Activated CD4-positive, alpha-beta T cell treated with anti-CD3 and anti-CD28 coated beads, Interleukin-2, amount 50 U/mL, for 48 hours (primary cell): ENCODE results near the gene LOXL3.
A peak's percentile ranks its signal among the peaks of the same experiment; 100 is the strongest.
"Not testable (repeated sequence)": the region's sequence is repeated elsewhere in the genome, so short reads cannot be mapped to it uniquely, and the experiment has no call there.

Source experiments
- DNase-seq, 2 experiments: peaks; one replicate each; pipeline ENCODE4 v3.0.0-alpha.2; 2020

LOXL3 gene

DNA sequence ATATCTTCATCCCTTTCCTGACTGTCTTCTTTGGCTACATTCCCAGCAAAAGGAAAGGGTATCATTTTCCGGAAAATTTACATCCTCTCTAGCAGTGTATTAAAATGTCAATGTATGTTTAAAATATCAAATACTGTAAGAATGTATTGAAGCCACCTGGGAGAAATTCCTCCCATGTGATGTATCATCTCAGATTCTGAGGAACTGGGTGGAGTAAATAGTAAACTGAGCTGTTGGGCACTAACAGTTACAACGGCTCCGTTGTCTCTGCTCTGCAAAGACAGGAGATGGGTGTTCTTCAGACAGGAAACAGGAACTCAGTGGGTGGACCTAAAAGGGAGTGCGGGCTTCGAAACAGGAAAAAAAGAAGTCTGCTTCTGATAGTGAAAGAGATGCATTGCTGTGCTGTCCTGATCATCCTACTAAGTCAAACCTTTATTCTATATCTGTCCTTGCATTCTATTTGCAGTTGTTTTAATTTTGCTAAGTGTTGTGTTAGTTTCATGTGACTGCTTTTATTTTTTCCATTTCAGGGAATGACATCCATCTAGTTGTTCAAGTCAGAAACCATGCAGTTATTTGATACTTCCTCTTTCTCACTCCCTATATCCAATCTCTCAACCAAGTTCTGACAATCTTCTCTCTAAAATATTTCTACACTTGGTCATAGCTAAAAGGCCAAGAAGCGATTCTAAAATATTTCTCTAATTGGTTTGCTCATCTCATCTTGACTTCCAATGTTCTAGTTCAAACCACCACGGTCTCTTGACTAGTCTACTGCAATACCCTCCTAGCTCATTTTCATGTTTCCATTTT, 20.2 kb upstream of the LOXL3 start:
- DNase-seq = no peak

DNA sequence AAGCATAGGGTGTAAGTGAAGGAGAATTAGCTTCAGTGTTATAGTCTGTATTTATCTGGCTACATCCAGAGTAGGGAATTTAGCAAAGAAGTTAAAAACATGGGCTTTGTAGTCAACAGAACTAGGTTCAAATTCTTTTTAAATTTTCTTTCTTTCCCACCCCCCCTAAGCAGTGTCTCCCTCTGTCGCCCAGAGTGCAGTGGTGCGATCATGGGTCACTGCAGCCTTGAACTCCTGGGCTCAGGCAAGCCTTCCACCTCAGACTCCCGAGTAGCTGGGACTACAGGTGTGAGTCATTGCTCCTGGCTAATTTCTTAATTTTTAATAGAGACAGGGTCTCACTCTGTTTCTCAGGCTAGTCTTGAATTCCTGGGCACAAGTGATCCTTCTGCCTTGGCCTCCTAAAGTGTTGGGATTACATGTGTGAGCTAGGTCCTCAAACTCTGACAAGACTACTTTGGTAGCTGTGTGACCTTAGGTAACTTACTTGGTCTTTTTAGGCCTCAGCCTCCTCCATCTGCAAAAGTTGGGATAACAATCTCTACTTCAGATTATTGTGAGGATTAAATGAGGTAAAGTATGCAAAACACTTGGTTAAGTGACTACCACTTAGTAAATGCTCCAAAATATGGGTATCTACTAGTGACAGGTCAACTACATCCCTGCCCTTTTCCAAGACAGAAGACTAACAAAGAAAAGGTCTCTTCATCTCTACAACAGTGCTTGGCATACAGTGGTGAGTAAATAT, 18.6 kb upstream of the LOXL3 start:
- DNase-seq = no peak

DNA sequence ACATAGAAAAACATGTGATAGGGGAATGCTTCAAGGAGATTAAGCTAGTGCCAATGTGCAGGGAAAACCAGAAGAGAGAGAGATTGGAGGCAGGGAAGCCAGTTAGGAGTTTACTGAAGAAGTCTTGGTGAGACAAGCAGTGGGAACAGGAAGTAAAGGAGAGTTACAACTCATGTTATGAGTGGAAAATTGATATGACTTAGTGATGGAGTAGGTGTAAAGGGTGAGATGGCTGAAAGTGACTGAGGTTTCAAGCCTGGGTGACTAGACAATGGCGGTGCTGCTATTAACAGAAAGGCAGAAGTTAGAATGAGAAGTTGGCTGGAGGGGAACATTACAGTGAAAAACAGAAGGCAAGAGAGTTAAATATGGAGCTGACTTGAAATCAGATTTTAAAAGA, 17.3 kb upstream of the LOXL3 start:
- DNase-seq = no peak

DNA sequence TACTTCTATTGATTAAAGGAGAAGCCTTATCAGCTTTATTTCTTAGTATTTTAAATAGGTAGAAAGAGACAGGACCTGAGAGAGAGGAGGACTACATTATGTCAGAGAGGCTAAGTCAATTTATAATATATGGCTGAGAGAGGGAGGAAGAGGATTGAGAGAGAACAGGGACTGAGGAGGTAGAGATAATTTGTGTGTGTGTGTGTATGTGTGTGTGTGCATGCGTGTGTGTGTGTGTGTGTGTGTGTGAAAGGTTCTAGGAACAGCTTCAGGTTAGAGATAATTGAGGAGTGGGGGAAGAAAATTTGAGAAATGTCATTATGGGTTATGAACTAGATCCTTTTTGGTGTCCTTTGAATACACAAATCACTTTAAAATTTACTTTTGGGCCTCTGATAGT, 15.9 kb upstream of the LOXL3 start:
- DNase-seq = no peak

DNA sequence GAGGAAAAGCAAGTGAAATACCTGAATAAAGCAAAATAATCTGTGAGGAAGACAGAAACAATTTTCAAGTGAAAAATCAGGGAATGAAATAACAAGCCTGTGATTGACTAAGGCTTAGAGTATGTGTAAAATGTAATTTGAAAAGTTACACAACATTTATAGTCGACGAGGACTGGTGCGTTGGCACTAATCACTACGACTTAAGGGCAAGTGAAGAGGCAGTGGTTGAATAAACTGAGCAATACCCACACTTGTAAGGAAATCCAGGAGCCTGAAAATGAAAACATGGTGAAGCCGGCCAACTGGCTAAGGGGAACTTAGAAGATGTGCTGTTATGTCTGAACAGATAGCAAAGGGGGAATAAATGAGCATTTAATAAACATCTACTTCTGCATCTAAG, 14.1 kb upstream of the LOXL3 start:
- DNase-seq = no peak

DNA sequence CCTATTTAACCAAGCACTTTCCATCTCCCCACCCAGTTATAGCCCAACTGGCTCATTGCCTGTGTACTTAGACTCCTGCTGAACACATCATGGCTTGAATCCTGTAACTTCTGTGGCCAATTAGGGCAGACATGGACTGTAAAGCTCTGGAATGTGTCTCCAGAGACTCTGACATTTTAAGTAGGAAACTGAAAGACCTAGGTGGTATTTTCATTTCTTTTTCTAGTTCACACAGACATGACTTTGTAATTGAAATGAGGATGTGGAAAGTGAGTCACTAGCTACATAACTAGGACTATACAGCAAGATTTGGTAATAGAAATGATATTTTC, 13.0 kb upstream of the LOXL3 start:
- DNase-seq = no peak

DNA sequence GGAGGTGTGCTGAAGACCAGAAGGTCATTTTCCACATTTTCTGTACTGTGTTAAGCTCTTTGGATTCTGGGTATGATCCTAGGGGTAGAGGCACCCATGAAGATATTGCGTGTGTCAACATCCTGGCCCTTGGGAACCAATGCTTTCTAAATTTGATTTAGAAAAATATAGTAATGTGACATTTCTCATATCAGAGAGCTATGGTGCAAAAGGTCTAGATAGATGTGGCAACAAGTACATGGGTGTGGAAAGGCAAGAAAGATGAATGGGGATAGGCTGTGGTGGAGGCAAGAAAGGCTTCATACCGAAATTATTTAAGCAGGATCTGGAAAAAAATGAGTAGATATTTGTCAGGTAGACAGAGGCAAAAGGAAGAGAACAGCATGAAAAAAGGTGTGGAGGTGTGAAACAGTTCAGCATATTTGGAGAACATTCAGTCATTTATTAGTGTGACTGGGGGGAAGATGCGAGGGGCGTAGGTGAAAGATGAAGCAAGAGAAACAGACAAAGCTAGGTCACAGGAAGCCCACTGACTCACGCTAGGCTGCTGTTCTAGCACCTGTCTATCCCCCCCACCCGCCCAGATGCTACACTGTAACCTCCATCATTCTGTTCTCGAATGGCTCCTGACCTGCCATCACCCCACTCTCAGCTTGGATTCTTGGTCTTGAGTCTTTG, 12.5 kb upstream of the LOXL3 start:
- DNase-seq = no peak

DNA sequence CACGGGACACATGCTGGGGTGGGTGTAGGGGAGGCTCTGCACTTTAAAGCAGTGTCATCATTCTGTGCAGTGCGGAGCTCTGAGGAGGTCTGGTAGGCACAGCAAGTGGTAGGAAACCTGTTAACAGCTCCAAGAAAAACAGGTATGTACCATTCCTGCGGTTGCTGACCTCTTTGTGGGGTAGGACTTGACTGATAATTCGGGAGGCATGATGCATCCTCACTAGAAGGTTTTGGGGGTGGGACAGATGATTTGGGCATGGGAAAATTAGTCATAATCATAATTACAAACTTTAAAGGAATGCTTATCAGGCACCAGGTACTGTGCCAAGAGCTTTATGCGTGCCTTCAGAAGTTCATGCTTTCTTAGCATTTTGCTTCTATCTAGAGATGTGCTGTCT, 10.5 kb upstream of the LOXL3 start:
- DNase-seq = no peak

DNA sequence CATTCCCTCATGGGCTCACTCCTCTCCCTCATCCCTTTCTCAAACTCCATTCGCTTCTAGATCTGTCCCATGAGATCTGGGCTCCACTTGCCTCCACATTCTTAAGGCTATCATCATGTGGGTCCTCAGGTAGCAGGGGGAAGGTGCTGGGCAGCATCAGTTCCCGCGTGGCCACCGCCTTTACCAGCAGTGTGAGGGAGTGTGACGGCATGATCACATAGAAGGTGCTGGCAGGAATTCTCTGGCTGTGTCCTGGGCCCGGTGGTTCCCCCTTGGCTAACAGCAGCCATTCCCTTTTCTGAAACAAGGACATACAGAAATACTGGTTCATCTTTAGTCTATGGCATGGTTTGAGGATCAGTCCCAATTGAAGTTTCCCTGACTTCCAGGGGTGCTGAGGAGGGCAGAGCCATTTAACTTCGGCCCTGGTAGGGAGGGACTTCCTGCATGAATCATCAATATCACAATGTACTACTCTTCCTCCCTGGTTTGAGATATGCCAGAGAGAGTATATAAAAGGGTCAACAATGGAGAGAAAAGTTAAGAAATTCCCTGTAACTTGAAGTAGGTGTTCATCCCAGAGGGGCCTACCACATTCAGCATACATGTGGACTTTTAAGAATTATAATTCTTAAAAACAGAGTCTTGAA, 8.5 kb upstream of the LOXL3 start:
- DNase-seq = no peak

DNA sequence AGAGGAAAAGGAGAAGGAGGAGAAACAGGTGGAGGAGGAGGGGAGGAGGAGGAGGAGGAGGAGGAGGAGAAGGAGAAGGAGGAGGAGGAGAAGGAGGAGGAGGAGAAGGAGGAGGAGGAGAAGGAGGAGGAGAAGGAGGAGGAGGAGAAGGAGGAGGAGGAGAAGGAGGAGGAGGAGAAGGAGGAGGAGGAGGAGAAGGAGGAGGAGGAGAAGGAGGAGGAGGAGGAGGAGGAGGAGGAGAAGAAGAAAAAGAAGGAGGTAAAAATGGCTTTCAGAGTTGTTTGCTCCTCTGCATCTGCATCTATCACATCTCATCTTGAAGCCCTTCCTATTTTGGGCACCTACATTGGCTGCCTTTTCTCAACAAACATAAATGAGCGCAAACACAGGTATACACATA, 7.3 kb upstream of the LOXL3 start:
- not testable (repeated sequence) for DNase-seq

DNA sequence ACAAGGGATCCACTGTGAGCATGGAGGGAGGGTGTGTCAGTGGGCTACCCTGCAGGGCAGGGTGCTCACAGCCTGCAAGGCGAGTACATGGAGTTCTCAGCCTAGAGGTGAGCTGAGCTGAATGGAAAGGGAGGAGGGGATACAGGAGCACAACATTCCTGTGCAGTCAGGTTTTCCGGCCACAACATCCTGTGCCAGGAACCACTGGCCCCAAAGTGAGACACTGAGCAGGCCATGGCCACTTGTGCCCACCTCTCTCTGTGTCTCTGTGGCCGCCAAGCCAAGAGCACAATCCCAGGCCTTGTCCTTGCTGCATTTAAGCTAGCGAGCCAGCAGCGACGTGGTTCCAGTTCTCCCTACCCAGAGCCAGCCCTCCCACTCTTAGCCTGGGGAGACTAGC, 6.8 kb upstream of the LOXL3 start:
- no peak for DNase-seq

DNA sequence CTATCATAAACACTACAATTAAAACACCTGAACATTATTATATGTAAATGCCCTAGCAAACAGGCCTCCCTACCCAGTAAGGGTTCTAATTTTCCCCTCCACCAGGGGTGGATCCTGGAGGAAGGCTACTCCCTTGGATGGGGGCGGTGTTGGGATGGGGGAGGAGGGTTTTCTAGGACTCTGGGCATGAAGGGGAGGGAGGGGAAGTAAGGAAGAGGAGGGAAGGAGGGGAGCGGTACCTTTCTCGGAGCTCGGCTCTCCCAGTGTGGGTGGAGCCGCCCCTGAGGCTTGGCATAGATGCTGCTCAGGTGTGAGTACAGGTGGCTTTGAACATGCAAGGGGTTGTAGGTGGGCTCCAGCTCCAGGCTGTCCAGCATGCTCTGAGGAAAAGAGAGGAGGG, 6.2 kb upstream of the LOXL3 start:
- no peak for DNase-seq

DNA sequence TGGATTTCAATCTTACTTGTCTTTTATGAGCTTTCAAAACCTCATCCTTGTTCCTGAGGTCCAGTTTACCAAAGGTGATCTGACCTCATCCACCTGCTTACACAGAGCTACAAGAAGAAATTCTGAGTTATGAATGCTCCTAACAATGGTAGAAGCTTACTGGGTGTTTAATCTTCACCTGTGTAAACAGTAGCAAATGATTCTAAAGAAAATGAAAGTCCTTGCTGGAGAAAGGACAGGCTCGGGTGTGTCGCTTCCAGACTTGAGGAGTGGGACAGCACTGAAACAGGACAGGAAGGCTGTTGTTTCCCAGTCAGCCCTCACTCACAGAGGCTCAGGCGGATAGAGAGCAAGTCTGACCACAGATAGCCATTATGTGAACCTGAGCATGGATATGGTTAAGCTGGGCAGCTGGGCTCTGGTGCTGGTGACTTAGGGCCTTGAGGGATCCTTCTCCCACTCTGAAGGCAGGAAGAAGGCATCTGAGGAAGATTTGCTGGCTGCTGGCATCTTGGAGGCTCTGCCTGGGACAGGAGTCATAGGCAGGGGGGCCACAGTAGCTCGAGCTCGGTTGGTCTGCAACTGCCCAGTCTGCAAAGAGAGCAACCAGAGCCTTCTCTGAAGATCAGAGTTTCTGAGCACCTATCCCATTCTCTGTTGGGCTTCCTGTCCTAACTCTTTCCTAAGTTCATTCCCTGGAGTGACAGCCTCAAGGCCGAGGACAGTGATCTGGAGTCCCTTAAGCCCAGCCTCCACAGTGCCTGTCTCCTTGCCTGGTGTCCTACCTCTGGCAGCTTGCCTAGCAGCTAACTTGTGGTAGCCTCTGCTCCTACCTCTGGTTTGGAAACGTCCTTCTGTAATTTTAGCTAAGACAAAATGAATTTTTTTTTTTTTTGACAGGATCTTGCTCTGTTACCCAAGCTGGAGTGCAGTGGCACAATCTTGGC, 4.8 kb upstream of the LOXL3 start:
- no peak for DNase-seq

DNA sequence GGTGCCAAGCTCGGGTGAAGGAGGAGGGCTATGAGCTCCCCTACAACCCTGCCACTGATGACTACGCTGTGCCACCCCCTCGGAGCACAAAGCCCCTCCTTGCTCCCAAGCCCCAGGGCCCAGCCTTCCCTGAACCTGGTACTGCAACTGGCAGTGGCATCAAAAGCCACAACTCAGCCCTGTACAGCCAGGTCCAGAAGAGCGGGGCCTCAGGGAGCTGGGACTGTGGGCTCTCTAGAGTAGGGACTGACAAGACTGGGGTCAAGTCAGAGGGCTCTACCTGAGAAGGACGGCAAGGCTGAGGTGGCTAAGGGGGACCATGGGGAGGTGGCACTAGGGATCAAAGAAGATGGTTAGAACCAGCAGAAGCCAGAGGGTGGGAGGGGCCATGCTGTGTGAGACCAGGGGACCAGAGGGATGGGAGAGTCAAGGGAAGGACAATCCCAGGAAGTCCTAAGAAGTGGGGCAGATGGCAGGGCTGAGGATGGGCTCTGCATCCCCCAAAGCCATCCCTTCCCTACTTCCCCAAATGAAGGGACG, 3.2 kb upstream of the LOXL3 start:
- no peak for DNase-seq

DNA sequence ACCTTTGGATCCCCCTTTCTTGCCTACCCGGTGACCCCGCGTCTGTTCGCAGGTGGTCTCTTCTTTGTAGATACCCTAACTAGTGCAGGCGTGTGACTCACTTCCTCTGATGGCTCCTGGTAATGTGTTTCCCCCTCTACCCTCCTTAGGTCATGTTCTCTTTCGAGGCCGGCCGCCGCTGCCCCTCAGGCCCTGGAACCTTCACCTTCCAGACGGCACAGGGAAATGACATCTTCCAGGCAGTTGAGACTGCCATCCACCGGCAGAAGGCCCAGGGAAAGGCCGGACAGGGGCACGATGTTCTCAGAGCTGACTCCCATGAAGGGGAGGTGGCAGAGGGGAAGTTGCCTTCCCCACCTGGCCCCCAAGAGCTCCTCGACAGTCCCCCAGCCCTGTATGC, 2.4 kb upstream of the LOXL3 start:
- DNase-seq = no peak

DNA sequence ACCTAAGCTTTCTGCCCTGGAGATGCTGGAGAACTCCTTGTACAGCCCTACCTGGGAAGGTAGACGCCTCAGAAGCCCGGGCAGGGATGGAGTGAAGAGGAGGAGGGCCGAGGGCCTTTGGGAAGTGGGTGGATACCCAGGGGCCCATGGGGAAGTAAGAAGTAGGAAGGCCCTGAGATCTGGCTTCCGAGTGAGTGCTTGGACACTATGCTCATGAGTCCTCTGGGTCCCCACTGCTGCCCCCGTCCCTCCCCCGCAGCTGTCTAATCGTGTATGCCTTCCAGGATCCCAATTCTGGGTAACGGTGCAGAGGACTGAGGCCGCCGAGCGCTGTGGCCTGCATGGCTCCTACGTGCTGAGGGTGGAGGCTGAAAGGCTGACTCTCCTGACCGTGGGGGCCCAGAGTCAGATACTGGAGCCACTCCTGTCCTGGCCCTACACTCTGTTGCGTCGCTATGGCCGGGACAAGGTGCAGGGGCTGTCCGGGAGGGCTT, 1.9 kb upstream of the LOXL3 start:
- no peak for DNase-seq

DNA sequence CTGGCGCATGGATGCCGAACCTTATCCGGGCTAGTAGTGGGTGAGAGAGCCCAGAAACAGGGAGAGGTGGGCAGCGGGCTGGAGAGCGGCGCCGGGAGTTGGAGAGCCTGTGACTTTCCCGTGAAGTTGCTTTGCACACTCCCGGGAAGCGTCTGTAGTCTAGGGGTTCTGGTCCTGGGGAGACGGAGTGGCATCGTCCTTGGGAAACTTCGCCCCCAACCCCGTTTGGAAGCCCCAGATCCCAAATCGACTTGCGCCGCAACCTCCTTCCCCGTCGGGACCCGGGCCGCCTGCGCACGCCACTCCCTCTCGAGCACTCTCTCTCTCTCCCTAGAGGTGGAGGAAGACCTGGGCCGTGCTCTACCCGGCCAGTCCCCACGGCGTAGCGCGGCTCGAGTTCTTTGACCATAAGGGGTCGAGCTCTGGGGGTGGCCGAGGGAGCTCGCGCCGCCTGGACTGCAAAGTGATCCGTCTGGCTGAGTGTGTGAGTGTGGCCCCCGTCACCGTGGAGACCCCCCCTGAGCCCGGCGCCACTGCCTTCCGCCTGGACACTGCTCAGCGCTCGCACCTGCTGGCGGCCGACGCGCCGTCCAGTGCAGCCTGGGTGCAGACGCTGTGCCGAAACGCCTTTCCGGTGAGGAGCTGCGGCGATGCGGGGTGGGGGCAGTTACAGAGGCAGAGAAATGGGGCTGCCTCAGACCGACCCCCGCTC, 1.2 kb upstream of the LOXL3 start:
- DNase-seq = peak; percentile 56 to 62

DNA sequence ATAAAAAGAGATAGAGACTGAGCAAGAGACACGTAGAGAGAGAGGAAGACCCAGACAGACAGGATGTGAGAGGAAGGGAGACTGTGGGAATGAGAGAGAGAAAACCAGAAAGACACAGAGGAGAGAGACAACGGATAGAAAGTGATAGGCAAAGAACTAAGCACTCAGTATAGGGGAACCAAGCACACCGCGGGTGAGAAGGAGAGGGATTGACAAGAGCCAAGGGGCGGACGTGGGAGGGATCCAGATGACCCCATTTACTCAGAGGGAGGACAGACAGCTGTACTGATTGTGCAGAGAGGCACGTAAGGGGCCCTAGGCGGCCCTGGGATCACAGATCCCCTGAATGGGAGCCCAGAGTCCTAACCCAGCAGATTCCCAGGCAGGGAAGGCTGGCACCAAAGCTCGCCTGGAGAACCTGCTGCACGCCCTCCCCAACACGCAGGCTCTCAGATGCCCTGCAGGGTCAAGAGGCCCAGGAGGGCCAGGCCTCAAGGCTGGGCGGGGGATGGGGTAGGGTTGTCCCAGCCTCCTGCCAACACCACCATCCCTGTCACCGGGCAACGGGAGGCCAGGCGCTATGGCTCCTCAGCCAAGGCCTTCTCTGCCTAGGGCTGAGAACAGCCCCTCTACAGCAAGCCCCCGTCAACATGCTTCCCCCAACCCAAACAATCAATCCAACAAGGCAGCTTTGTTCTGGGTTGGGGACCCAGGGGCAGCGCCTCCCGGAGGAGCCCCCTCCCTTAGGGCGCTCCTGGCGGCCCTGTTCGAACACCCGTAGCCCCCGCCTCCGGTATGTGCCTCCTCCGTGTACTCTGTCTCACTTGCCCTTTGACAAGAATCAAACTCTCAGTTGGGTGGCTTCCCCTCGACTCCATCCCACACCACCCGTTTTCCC, 579 bp downstream of the LOXL3 start:
- DNase-seq = no peak

DNA sequence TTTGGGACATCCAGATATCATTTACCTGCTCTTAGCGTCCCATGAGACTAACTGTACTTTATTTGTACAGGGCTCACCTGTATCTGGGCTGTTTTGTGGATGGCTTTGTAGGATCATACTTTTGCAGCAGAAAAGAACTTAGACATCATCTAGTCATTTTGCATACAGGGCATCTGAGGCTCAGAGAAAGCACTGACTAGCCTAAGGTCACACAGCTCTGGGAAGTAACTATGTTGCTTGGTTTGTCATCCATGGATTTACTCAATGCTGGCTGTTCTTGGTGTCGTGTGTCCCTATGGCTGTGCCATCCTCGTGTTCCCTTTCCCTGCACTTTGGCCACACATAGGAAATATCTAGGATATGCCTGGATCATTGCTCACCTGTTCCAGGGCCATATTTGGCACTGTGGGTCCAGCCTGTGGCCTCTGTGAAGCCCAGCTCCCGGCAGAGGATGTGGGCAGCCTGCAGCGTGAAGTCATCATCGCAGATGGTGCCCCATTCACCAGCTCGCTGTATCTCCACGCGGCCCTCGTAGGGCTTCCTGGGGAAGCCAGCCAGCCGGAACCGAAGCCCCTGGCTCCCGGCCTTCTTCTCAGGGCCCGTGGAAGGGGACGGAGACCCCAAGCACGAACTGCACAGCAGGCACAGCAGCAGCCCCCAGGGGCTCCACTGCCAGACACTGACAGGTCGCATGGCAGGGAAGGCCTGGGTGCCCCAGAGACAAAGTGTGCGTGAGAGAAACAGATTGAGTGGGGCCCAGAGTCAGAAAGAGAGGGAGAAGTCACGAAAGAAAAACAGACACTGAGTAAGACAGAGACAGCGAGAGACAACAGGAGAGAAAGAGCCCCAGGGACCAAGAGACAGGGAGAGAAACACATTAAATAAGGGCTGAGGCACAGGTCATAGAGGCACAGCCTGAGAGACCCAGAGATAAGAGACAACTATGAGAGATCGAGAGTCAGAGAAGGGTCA, 1.5 kb downstream of the LOXL3 start:
- no peak for DNase-seq
